ENCODE results near the gene S1PR3. TPM values are rescaled to one million over a fixed set of nuclear protein-coding genes. Genes with fewer than 3 reads are reported as not detected.

S1PR3 gene
- total RNA-seq, 1 donor from 2014 or later, result 1.6 TPM

DNA sequence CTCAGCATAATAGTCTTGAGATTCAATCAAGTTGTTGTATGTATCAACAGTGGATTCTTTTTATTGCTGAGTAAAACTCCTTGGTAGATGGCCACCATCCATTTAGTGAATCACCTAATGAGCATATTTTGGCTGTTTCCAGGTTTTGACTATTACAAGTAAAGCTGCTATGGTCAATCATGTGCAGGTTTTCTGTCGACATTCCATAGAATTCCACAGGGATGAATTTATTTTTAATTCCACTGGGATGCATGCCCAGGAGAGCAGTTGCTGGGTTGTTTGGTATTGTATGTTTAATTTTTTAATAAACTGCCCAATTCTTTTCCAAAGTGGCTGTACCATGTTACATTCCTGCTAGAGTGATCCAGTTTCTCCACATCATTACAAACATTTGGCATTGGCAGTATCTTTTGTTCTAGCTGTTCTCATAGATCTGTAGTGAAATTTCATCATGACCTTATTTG, 10.5 kb upstream of the S1PR3 start:
- H3K4me3 Mint-ChIP-seq (ENCODE audit: unreplicated experiment), result no peak overlapping the region
- no peaks in the 10 kb centered on the region for H3K36me3 Mint-ChIP-seq (ENCODE audit: unreplicated experiment)
- no peak overlapping the region for H3K27ac Mint-ChIP-seq (ENCODE audit: unreplicated experiment)
- no peaks in the 10 kb centered on the region for H3K4me1 Mint-ChIP-seq (ENCODE audit: unreplicated experiment)
- TF ChIP-seq, protein P1, sequence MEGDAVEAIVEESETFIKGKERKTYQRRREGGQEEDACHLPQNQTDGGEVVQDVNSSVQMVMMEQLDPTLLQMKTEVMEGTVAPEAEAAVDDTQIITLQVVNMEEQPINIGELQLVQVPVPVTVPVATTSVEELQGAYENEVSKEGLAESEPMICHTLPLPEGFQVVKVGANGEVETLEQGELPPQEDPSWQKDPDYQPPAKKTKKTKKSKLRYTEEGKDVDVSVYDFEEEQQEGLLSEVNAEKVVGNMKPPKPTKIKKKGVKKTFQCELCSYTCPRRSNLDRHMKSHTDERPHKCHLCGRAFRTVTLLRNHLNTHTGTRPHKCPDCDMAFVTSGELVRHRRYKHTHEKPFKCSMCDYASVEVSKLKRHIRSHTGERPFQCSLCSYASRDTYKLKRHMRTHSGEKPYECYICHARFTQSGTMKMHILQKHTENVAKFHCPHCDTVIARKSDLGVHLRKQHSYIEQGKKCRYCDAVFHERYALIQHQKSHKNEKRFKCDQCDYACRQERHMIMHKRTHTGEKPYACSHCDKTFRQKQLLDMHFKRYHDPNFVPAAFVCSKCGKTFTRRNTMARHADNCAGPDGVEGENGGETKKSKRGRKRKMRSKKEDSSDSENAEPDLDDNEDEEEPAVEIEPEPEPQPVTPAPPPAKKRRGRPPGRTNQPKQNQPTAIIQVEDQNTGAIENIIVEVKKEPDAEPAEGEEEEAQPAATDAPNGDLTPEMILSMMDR (IDR thresholded peaks at IDR 0.05), result no peak
- H3K27me3 Mint-ChIP-seq (ENCODE audit: unreplicated experiment), result peaks cover 35% of the 10 kb centered on the region
- no peaks in the 10 kb centered on the region for H3K9me3 Mint-ChIP-seq (ENCODE audit: unreplicated experiment)
- DNase-seq (ENCODE audit: extremely low spot score, unreplicated experiment), result no peak

DNA sequence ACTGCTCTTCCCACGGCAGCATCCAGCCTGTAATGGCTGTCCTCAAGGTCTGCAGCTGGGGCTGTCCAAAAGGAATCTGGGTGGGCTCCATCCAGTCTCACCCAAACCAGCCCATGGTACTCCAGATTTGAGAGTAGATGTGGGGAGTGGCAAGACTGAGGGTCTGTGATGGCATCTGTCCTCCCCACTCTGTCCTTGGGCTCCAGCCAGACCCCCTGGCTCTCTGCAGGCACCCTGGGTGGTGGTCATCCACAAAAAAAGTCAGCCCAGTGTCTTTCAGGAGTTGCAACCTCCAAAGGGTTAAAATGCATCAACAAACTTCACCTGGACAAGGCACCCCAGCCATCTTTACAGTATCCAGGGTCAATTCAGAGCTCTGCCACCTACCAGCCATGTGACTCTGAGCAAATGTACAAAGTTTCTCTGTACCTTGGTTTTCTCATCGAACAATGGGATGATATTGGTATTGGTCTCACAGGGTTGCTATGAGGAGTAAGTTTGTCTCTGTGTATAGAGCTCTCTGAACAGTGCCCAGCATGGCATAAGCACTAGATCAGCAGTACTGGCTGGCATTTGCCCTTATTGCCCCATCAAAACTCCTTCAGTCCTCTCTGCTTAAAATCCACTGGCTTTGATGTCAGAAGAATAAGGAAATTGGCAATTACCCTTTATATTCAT, 7.3 kb upstream of the S1PR3 start:
- no peak overlapping the region for H3K4me3 Mint-ChIP-seq (ENCODE audit: unreplicated experiment)
- H3K9me3 Mint-ChIP-seq (ENCODE audit: unreplicated experiment), result no peaks in the 10 kb centered on the region
- H3K36me3 Mint-ChIP-seq (ENCODE audit: unreplicated experiment), result no peaks in the 10 kb centered on the region
- TF ChIP-seq, protein P1 (IDR thresholded peaks at IDR 0.05), result no peak
- peak; percentile 72 for DNase-seq (ENCODE audit: extremely low spot score, unreplicated experiment)
- H3K4me1 Mint-ChIP-seq (ENCODE audit: unreplicated experiment), result peaks cover under 1% of the 10 kb centered on the region
- H3K27ac Mint-ChIP-seq (ENCODE audit: unreplicated experiment), result no peak overlapping the region
- H3K27me3 Mint-ChIP-seq (ENCODE audit: unreplicated experiment), result peaks cover 17% of the 10 kb centered on the region

DNA sequence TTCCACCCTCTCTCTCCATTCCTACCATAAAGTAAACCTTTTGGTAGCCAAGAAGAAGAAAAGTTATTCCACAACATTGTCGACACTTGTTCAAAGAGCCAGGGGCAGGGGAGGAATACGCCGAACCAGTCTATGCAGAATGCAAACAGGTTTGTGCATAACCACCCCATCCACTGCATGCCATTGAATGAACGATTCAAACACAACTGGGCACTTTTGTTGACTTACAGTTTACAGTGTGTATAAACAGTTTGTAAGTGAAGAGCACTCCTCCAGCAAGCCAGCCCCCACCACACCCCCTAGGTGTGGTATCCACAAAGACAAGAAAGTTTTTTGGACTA, 6.8 kb upstream of the S1PR3 start:
- TF ChIP-seq, protein P1 (IDR thresholded peaks at IDR 0.05), result no peak
- no peak overlapping the region for H3K4me3 Mint-ChIP-seq (ENCODE audit: unreplicated experiment)
- H3K36me3 Mint-ChIP-seq (ENCODE audit: unreplicated experiment), result no peaks in the 10 kb centered on the region
- H3K9me3 Mint-ChIP-seq (ENCODE audit: unreplicated experiment), result no peaks in the 10 kb centered on the region
- peaks cover 6% of the 10 kb centered on the region for H3K4me1 Mint-ChIP-seq (ENCODE audit: unreplicated experiment)
- peaks cover 17% of the 10 kb centered on the region for H3K27me3 Mint-ChIP-seq (ENCODE audit: unreplicated experiment)
- DNase-seq (ENCODE audit: extremely low spot score, unreplicated experiment), result no peak
- H3K27ac Mint-ChIP-seq (ENCODE audit: unreplicated experiment), result no peak overlapping the region

DNA sequence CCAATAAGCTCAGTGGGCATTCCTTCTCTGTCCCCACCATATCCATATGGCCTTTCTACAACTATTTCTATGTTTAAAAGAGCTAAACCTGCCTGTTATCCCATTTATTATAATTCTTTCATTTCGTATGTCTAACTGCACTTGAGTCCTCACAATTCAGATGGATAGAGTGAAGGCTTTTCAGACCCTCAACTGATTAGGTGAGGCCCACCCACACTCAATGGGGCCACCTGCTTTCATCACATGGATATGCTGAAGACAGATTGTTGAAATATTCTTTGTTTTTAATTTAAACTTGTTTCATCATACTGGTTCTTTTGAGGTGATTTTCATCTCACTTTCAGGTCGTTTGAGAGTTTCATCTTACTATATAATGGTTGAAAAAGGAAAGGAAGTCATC, 5.7 kb upstream of the S1PR3 start:
- Mint-ChIP-seq H3K36me3 (ENCODE audit: unreplicated experiment) (no peaks in the 10 kb centered on the region), H3K4me1 (ENCODE audit: unreplicated experiment) (peaks cover 8% of the 10 kb centered on the region), H3K27ac (ENCODE audit: unreplicated experiment) (no peak overlapping the region), H3K4me3 (ENCODE audit: unreplicated experiment) (no peak overlapping the region), H3K27me3 (ENCODE audit: unreplicated experiment) (peaks cover 17% of the 10 kb centered on the region), H3K9me3 (ENCODE audit: unreplicated experiment) (no peaks in the 10 kb centered on the region)
- TF ChIP-seq, protein P1 (IDR thresholded peaks at IDR 0.05), result no peak
- DNase-seq (ENCODE audit: extremely low spot score, unreplicated experiment), result no peak

DNA sequence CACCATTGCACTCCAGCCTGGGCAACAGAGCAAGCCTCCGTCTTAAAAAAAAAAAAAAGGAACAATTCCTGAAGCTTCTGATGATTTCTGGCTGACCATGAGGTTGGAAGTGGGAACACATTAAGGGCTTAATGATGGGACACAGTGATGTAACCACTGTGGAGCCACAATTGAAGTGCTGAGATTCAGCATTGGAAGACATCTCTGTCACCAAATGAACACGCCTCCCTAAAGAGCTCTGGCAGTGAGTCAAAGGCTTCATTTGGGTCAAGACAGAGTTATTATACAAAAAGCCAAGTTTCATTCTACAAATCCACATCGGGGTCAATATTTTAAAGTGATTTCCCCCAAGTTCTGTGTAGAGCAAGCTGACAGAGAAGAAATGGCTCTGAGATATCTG, 4.5 kb upstream of the S1PR3 start:
- DNase-seq (ENCODE audit: extremely low spot score, unreplicated experiment), result no peak
- Mint-ChIP-seq H3K27me3 (ENCODE audit: unreplicated experiment) (peaks cover 17% of the 10 kb centered on the region), H3K9me3 (ENCODE audit: unreplicated experiment) (no peaks in the 10 kb centered on the region), H3K27ac (ENCODE audit: unreplicated experiment) (no peak overlapping the region), H3K4me3 (ENCODE audit: unreplicated experiment) (no peak overlapping the region), H3K4me1 (ENCODE audit: unreplicated experiment) (peaks cover 11% of the 10 kb centered on the region), H3K36me3 (ENCODE audit: unreplicated experiment) (no peaks in the 10 kb centered on the region)
- TF ChIP-seq, protein P1 (IDR thresholded peaks at IDR 0.05), result no peak

Data from osteocyte (in vitro differentiated cells).